ENCODE measurements around the gene ABCC1.

The ABCC1 gene

DNA sequence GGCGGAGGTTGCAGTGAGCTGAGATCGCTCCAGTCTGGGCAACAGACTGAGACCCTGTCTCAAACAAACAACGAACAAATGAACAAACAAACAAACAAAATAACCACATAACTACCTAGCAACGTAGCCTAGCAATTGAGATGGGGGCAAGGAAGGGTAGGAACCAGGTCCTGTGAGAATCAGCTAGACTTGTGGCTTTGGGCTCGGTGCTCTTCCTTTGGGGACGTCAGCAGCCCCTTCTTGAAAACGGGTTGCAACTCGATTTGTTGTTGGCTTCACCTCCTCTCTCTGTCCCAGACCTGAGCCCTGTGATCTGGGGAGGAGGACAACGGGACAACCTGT, 72.2 kb downstream of the ABCC1 start:
- no peak for DNase-seq (ENCODE audit: low spot score)

DNA sequence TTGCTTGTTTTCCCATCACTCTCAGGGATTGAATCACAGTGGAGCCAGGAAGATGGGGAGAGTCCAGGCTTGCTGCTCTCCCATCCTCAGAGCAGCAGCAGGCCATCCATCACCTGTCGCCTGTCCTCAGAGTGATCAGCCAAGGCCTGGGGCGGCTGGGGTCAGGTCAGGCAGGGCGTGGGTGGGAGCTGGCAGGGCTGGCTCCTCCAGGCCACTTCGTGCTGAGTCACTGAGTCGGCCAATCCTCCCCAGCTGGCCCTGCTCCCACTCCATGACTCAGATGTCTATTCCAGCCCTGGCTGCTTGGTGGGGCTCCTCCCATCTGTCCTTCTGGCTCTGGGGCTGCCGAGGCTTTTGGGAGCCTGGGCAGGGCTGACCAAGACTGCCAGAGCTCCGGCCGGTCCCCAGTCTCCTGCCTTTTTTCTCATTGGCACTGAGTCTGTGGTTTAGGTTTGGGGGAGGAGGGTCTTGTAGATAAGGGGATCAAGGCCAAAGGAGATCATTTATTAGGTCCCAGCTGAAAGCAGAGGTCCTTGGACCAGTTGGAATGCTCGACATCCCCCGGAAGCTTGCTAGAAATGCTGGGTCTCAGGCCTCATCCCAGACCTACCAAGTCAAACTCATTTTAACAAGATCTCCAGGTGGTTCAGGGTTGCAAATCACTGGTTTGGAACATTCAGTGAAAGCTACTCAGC, 72.7 kb downstream of the ABCC1 start:
- DNase-seq (ENCODE audit: low spot score): peak; percentile 75

DNA sequence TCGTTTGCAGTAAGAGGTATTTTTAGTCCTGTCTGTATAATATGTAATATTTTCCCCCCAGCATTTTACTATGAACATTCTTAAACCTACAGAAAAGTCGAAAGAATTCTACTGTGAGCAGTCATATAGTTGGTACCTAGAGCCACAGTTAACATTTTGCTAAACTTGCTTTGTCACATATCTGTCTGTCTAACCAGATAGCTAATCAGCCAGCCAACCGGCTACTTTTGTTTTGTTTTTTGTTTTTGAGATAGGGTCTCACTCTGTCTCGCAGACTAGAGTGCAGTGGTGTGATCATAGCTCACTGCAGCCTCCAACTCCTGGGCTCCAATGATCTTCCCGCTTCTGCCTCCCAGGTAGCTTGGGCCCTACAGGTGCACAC, 73.3 kb downstream of the ABCC1 start:
- no peak for DNase-seq (ENCODE audit: low spot score)

DNA sequence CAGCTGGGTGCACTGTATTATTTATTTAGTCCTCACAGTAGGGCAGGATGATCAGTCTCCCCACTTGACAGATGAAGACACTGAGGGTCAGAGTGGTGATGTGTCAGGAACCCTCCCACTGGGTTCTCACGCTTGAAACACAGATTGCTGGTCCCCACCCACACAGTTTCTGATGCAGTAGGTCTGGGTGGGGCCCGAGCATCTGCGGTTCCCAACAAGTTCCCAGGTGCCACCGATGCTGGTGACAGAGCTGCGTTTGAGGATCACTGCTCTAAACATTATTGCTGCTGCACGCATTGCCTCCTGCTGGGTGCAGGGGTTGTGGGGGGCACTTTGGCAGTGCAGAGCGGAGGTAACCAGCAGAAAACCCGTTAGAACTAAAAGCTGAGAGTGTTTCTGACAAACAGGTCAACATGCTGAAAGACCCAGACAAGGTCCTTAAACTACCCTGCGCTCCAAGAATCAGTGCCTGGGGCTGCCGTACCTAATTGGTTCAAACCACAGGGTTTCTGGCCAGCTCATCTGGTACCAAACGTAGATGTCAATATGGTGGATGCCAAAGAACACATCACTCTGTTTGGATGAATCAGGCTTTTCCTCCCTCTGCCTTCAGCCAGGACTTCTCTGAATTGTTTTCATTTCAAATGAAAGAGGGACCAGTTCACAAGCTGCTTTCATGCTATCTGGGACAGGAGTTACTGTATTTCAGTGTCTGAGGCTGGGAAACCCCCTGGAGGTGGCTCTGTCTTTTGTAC, 76.0 kb downstream of the ABCC1 start:
- DNase-seq (ENCODE audit: low spot score): no peak

DNA sequence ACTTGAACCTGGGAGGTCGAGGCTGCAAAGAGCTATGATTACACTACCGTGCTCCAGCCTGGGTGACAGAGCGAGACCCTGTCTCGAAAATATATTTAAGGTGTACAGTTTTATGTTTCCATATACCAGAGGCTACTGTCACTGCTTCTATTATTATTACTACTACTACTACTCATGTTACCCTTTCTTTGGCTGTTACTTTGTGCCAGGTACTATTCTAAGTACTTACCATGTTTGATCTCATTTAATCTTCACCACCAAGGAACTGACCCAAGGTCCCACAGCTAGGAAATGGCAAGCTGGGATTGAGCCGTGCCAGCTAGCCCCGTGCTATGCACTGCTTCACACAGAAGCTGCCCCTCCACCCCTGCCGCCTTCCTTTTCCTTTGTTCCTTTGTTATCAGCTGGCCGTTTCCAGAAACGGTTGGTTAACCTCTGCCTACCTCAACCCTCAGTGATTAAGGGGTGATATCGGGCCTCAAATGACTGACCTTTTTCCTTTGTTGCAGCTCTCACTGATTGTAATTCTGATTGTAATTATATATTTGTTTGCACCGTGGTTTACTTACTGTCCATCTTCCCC, 78.4 kb downstream of the ABCC1 start:
- no peak for DNase-seq (ENCODE audit: low spot score)

DNA sequence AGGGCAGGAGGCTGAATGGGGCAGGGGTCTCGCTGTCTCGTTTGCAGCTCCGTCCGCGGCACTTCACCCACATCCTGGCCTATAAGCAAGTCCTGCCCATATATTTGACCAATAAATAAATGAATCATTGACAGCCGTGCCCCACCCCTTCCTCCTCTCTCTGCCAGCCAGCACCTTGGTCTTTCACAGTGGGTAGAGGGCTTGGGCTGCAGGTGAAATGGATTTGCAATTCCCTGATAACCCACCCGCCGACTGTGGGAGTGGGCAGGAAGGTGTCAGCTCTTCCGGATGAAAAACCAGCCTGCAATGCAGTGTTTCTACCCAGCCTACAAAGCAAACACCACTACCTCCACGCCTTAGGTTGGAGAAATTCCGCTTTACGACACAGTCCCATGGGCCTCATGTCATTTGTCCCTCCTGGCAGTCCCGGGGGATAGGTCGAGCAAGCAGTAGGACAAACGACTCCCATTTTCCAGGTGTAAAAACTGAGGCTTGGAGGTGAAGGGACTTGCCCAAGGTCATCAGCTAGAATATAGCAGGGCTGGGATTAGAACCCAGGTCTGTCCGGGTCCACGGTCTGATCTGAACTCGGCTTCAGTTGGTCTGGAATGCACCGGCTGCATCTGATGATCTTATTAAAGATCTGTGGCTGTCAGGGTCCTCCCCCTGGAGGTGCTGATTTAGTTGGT, 79.0 kb downstream of the ABCC1 start:
- DNase-seq (ENCODE audit: low spot score): peak; percentile 29

DNA sequence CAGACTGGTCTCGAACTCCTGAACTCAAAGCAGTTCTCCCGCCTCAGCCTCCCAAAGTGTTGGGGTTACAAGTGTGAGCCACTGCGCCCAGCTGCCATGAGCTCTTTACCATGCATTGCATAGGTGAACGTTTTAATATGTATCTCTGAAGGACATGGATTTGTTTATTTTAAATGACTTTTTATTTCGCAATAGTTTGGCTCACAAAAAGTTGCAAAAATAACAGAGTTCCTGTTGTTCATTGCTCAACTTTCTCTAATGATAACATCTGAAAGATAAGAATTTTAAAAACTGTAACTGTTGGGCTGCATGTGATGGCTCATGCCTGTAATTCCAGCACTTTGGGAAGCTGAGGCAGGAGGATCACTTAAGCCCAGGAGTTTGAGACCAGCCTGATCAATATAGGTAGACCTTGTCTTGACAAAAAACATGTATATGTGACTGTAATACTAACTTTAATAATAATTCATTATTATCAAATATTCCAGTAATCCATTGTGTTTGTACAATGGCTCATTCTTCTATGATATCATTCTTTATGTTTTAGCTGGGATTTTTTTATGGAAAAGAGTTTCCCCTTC, 80.1 kb downstream of the ABCC1 start:
- no peak for DNase-seq (ENCODE audit: low spot score)

DNA sequence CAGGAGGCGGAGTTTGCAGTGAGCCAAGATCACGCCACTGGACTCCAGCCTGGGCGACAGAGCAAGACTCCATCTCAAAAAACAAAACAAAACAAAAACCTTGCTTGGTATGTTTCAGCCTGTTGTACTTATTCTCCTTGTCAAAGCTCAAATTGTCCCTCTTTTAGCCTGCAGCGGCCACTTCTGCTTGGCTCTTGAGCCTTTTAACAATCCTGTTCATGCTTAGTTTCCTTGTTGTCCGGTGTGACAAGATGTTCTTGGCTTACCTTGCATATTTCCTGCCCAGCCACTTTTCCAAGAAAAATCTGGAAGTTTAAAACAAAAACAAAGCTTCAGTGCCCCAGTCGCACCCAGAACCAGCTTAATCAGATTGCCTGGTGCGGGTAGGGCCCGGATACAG, 81.0 kb downstream of the ABCC1 start:
- DNase-seq (ENCODE audit: low spot score): no peak

DNA sequence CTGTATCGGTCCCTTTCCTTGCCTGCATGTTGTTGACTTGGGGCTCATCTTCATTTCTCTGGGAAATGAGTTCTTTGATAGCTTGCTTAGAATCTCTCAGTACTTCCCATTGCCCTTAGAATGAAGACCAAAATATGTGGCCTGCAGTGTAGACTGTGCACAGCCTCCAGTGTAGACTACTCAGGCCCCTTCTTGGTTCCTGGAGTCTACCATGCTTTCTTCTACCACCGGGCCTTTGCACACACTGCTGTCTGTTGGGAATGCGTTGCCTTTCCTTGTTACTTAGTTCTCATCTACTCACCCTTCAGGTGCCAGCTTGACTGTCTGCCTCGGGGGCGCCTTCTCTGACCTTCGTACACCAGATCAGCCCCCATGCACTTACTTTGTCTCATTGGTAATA, 82.0 kb downstream of the ABCC1 start:
- DNase-seq (ENCODE audit: low spot score): no peak

DNA sequence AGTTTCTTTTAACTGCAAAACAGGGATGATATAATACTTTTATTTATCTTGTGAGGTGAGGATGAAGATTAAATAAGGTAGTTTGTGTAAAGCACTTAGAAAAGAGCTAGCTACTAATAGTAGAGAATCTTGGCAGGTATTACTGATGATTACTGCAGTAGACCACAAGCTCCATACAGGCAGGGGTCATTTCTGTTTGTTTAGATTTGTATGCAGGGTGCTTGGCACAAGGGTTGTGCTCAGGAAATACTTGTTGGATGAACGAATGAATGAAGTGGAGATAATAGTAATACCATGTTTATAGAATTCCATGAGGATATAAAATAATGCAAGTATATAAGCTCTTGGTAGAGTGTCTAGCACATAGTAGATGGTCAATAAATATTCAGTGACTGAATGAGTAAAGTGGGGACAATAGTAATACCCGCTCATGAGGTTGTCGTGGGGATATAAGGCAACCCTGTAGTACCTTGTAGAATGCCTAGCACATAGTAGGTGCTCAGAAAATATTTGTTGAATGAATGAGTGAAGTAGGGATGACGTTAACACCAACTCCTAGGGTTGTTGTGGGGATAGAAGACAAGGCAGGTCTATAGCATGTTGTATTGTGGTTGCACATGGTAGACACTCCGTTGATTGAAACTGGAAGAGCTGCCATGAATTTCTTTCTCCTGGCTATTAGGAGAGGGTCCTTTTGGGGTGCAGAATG, 83.0 kb downstream of the ABCC1 start:
- DNase-seq (ENCODE audit: low spot score): no peak

DNA sequence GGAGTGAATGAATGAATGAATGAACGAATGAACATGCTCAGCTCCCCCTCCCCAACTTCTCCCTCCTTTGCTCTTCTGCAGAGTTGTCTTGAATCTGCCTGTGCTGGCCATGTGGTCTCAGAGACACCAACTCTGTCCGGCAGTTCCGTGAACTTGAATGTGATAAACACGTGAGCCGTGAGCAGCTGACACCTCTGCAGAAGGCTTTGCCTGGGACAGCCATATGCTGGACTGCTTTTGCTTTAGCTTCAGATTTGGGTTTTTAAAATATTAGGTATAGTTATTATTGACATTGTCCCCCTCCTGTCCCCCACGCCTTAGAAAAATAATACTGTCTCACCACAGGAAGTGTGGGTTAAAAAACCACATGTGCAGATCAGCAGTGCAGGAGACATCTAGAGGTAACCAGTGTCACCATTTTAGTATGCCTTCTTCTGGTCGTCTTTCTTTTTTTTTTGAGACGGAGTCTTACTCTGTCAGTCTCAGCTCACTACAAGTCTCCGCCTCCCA, 83.8 kb downstream of the ABCC1 start:
- no peak for DNase-seq (ENCODE audit: low spot score)

DNA sequence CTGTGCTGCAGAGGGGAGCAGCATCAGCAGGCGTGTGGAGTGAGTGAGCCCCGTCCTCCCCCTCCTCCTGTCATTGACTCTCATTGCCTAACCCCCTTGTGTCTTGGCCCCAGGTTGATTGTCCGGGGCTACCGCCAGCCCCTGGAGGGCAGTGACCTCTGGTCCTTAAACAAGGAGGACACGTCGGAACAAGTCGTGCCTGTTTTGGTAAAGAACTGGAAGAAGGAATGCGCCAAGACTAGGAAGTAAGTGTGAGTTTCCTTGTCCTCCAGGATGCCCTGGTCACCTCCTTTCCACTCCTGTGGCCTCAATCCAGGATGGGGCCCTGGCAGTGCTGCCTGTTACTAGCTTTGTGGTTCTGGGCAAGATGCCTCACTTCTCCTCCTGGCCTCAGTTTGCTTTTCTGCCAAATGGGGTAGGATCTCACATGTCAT, 87.0 kb downstream of the ABCC1 start:
- DNase-seq (ENCODE audit: low spot score): no peak

DNA sequence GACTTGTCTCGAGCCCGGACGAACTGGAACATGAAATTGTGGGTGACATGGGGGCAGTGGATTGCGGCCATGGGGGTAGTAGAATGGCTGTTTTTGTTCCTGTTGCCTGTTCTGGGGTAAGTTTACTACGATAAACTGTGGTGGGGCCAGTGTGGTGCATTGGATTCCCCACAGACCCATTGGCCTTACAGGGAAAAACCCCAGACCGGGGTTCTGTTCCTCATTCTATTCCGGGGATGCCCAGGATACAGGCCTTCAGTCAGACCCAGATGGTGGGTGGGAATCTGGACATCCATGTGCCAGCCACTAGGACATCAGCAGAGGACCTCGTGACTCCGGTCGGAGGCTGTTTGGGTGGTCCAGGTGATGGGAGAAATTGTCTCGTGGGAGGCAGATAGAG, 88.1 kb downstream of the ABCC1 start:
- DNase-seq (ENCODE audit: low spot score): no peak

DNA sequence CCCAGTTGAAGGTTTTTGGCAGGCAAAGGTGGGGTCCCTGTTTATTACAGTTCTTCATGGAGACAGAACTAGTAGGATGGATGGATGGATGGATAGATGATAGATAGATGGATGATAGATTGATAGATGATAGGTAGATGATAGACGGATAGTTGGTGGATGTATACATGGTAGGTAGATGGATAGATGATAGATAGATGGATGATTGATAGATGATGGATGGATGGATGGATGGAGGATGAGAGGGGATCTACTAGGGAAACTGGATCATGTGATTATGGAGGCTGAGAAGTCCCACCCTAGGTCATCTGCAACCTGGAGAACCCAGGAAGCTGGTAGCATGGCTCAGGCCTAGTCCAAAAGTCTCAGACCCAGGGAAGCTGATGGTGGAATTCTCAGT, 88.6 kb downstream of the ABCC1 start:
- DNase-seq (ENCODE audit: low spot score): no peak

DNA sequence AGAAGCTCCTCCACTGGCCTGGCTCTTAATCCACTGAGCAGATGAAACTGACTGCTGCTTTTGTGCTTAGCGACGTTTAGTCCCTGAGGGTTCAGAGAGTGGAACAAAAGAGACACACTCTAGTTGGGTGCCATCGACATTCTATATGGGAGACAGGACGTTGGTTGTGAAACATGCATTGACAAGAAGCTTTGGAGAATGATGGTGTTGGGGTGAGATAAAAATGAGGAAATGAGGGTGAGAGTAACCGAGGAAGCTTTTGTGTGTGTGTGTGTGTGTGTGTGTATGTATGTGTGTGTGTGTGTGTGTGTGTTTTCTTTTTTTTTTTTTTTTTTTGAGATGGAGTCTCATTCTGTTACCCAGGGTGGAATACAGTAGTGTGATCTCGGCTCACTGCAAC, 89.5 kb downstream of the ABCC1 start:
- no peak for DNase-seq (ENCODE audit: low spot score)

DNA sequence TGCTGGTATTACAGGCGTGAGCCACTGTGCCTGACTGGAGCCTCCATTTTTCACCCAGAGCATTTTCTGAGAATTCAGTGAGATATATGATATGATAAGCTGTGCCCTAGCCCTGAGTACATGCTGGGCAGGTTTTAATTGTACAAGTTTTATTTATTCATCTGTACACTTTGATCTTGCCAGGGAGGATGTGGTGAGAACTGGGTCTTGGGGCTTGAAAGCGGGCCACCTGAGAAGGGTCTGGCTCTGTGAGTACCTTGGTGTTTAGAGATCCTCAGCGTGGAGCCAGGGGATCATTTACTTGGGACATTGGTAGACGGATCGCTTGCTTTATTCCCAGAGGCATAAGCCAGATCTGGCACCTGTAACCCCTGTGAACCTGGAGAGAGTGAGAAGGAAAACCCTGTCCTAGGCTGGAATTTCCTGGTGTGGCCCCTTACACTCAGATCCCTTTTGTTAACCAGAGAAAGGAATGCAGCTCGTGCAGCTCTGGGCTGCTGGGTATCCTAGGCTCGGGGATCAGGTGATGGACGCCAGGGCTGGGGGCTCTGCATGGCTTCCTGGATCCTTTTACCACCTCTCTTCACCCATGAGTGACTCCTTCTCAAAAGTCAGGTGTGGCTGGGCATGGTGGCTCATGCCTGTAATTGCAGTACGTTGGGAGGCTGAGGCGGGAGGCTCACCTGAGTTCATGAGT, 91.9 kb downstream of the ABCC1 start:
- no peak for DNase-seq (ENCODE audit: low spot score)

DNA sequence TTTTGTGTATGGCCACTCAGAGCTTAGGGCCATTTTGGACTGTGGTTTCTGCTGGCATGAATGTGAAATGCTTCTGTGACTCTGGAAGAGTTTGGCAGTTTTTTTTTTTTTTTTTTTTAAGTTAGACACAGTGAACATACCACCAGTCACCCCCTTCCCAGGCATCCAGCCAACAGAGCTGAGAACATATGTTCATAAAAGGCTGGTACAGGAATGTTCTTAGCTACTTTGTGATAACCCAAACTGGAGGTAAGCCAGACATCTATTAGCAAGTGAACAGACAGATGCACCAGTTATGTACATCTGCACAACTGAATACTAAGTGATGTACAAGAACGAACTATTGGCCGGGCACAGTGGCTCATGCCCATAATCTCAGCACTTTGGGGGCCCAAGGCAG, 92.7 kb downstream of the ABCC1 start:
- DNase-seq (ENCODE audit: low spot score): no peak

DNA sequence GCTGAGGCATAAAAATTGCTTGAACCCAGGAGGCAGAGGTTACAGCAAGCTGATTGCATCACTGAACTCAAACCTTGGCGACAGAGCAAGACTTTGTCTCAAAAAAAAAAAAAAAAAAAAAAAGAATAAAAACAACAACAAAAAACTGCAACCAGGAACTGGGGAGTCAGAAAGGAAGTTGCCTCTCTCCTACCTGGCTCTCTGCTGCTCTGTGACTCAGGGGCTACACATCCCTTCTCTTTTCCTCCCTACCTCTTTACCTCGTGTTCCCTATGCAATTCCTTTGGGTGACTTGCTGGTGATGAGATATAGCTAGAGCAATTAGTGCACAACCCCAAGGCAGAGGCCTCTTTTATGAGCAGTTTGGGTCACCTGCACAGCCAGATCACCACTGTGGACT, 95.9 kb downstream of the ABCC1 start:
- DNase-seq (ENCODE audit: low spot score): no peak

DNA sequence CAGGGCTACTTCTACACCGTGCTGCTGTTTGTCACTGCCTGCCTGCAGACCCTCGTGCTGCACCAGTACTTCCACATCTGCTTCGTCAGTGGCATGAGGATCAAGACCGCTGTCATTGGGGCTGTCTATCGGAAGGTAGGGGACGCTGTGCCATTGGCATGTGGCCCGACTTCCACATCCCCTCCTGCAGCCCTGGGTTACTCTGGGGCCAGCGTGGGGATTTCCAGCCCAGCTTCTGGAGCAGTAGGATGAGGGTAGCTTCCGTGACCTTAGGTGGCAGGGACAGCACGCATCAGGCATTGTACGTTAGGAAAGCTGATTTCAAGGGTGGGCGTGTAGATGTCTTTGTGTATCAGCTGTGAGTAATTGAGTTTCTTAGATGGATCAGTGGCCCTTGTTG, 96.5 kb downstream of the ABCC1 start:
- peak; percentile 29 for DNase-seq (ENCODE audit: low spot score)

DNA sequence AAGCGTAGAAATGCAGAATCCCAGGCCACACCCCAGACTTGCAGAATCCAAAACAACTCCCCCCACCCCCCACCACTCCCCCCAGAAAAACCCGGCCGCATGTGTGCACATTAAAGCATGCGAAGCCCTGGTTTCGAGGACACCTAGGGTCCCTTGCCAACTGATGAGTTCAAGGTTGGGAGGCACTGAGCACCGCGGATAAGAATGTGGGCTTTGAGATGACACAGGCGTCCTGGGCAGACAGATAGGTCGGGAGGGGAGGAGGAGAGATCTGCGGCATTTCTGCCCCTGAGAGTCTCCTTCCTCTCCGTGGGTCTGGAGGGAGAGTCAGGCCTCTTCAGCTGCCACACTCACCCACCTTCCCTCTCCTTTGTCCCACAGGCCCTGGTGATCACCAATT, 98.3 kb downstream of the ABCC1 start:
- no peak for DNase-seq (ENCODE audit: low spot score)

DNA sequence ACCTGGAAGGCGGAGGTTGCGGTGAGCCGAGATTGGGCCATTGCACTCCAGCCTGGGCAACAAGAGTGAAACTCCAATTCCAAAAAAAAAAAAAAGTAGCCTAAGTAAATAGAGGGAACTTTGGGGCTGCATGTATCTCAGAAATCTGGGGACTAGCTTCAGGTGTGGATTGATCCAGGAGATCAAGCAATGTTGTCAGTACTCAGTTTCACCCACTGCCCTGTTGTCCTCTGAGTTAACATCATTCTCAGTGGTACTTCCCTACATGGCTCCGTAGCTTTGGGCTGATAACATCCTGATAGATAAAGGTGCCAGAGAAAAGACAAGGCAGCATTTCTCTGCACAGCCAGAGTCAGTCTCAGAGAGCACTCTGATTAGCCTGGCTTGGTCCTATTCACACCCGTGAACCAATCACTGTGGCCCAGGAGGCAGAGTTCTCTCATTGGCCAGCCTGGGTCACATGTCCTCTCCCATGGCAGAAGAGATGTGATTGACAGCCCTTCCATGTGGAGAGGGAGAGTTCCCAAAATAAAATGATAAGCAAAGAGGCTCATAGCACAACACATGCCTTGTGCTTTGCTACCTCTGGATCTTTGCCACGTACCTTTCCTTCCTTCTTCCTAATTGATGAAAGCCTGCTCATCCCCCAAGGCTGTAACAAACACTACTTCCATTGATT, 99.6 kb downstream of the ABCC1 start:
- no peak for DNase-seq (ENCODE audit: low spot score)
